NB4 (cell line): Measurements from ENCODE around the gene SYCE1.

ENCODE experiments used
- POLR2A ChIP-seq: IDR thresholded peaks from 2 replicates; pipeline ENCODE4 v1.6.1; 2011; ENCODE audit warnings: mild to moderate bottlenecking; ENCODE audit not compliant: insufficient read length; ENCODE audit errors: extremely low read depth
- TF ChIP-seq, protein P1 (sequence below): IDR thresholded peaks from one replicate; pipeline ENCODE4 v1.5.1; 2012; ENCODE audit warnings: low read depth, low read length

DNA sequence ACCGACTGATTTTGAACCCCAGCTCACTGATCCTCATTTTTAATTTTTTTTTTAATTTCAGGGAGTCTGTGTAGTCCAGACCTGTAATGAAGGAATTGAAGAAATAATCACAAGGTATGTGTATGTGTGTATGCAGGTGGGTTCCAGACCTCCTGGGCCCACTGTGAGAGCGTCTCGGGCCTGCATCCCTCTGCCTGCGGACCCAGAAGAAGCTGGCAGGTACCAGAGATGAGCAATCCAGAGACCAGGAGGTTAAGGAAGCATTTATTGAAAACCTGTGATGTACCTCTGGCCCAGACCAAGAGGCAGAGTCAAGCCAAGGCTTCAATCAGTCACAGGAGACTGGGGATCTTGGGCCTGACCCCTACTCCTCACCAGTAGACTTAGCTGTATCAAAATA lies 10.8 kb downstream of the SYCE1 start:
- TF ChIP-seq, protein P1, sequence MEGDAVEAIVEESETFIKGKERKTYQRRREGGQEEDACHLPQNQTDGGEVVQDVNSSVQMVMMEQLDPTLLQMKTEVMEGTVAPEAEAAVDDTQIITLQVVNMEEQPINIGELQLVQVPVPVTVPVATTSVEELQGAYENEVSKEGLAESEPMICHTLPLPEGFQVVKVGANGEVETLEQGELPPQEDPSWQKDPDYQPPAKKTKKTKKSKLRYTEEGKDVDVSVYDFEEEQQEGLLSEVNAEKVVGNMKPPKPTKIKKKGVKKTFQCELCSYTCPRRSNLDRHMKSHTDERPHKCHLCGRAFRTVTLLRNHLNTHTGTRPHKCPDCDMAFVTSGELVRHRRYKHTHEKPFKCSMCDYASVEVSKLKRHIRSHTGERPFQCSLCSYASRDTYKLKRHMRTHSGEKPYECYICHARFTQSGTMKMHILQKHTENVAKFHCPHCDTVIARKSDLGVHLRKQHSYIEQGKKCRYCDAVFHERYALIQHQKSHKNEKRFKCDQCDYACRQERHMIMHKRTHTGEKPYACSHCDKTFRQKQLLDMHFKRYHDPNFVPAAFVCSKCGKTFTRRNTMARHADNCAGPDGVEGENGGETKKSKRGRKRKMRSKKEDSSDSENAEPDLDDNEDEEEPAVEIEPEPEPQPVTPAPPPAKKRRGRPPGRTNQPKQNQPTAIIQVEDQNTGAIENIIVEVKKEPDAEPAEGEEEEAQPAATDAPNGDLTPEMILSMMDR = no peak
- no peak for TF ChIP-seq POLR2A
